ENCODE results near the gene DIS3L2. TPM values are rescaled to one million over a fixed set of nuclear protein-coding genes. Genes with fewer than 3 reads are reported as not detected.

Gene DIS3L2
- total and polyA plus RNA-seq, 2 of the 8 experiments (the other 6 are each of a cell fraction or from before 2014, with no cell fraction given): 11.5 to 21.6 TPM

- Histone ChIP-seq H4K5ac (ENCODE audit: insufficient read length, low read depth, low read length) (no peak overlapping the region), H2BK20ac (ENCODE audit: low read length) (no peak overlapping the region), H3K27me3 (replicated peaks in 1 of 4; ENCODE audit: control insufficient read depth in 3 of 4, extremely low read depth in 1 of 4, insufficient read depth in 3 of 4, low read length in 3 of 4) (no peaks in the 10 kb centered on the region), H3K23me2 (ENCODE audit: low read depth, low read length) (no peaks in the 10 kb centered on the region), H2BK120ac (replicated peaks; ENCODE audit: low read depth, low read length) (no peak overlapping the region), H2BK12ac (ENCODE audit: low read depth, low read length) (peak overlapping the region; percentile 9; the same call in 1 of the 2 replicates), H3K4me2 (ENCODE audit: insufficient read depth in 1 of 2, low read depth in 2 of 2, low read length in 2 of 2) (no peak overlapping the region), H3K79me1 (ENCODE audit: low read depth, low read length) (0 out of 2 replicates have a peak, but pooled peaks cover 2% of the 10 kb centered on the region), H2BK5ac (ENCODE audit: low read depth, low read length) (peak overlapping the region; percentile 56; the same call in 1 of the 2 replicates), H2BK15ac (ENCODE audit: low read length) (no peak overlapping the region), H3K14ac (ENCODE audit: insufficient read length) (no peak overlapping the region), H4K91ac (replicated peaks; ENCODE audit: insufficient read length, low read length) (no peak overlapping the region), H4K8ac (ENCODE audit: extremely low read depth, insufficient read depth, low read length) (no peak overlapping the region), H3K4ac (replicated peaks; ENCODE audit: insufficient read length, low read depth, low read length) (no peak overlapping the region), H3K9ac (replicated peaks in 1 of 4; ENCODE audit: extremely low read depth in 1 of 4, low read depth in 3 of 4, low read length in 3 of 4) (no peak overlapping the region), H3K18ac (ENCODE audit: extremely low read depth, low read length) (no peak overlapping the region; the same call in none of the 2 replicates), H3K36me3 (ENCODE audit: control insufficient read depth in 2 of 4, insufficient read depth in 4 of 4, low read length in 3 of 4) (no peaks in the 10 kb centered on the region), H3K9me3 (ENCODE audit: insufficient read depth in 2 of 2, low read depth in 1 of 2, low read length in 1 of 2) (no peaks in the 10 kb centered on the region), H3K4me3 (ENCODE audit: extremely low read depth in 1 of 4, insufficient read depth in 2 of 4, low read depth in 3 of 4, low read length in 4 of 4) (no peak overlapping the region), H3K27ac (ENCODE audit: low read depth, low read length) (no peak overlapping the region), H3K23ac (ENCODE audit: insufficient read length) (no peak overlapping the region), H3K79me2 (ENCODE audit: control insufficient read depth in 1 of 2, insufficient read depth in 2 of 2, low read length in 2 of 2) (no peaks in the 10 kb centered on the region), H4K20me1 (replicated peaks in 1 of 2; ENCODE audit: control insufficient read depth in 1 of 2, insufficient read depth in 2 of 2, low read length in 2 of 2) (peaks cover 0 to 2% of the 10 kb centered on the region in 2 experiments), H3K56ac (replicated peaks; ENCODE audit: insufficient read length, low read depth, low read length) (no peak overlapping the region), H3K4me1 (replicated peaks in 1 of 4; ENCODE audit: control insufficient read depth in 3 of 4, insufficient read depth in 4 of 4, low read length in 3 of 4) (peaks cover 0 to 10% (median 4%) of the 10 kb centered on the region in 4 experiments; a peak in 5 of 7 replicates), H2AK5ac (ENCODE audit: low read depth, low read length) (no peak overlapping the region), H2AFZ (ENCODE audit: low read length) (no peak overlapping the region)
- POLR2A ChIA-PET (ENCODE audit: partially characterized antibody): no interaction called here
- DNase-seq (ENCODE audit: low read depth in 1 of 2, low spot score in 2 of 2) (no peak), FAIRE-seq (no peak)
- CTCF ChIA-PET (ENCODE audit: partially characterized antibody): interaction anchor here (0.7 to 10.9 kb wide), 25 partner anchors 13 to 420 kb away, joined by 3 to 124 read pairs (median 4); partner anchors contain the start of gene NPPC
- 95% methylated on average over 8 of the region's 9 CpGs; no CpG with 5 or more reads in 1 of the 2 experiments for WGBS, 2 experiments (ENCODE audit: extremely low coverage in 1 of 2, insufficient coverage in 1 of 2, insufficient read length in 1 of 2, insufficient replicate concordance in 2 of 2, low coverage in 1 of 2, low lambda C conversion rate in 2 of 2, missing lambda C conversion rate in 1 of 2)
- TF ChIP-seq KDM4A (IDR thresholded peaks at IDR 0.05; ENCODE audit: low read depth, low read length, severe bottlenecking) (no peak), MAX (IDR thresholded peaks at IDR 0.05) (no peak), RAD21 (IDR thresholded peaks at IDR 0.05 in 1 of 2, conservative IDR thresholded peaks at IDR 0.05 in 1 of 2; ENCODE audit: low read depth in 2 of 2, low read length in 2 of 2) (no peak), TAF7 (optimal IDR thresholded peaks at IDR 0.05; ENCODE audit: borderline replicate concordance, low read depth, low read length) (no peak), TBP (IDR thresholded peaks at IDR 0.05; ENCODE audit: low read depth, low read length) (no peak), CHD1 (IDR thresholded peaks at IDR 0.05; ENCODE audit: low read depth, low read length) (no peak), SAP30 (IDR thresholded peaks at IDR 0.05; ENCODE audit: insufficient read depth, insufficient replicate concordance, low read length) (no peak), HDAC2 (IDR thresholded peaks at IDR 0.05; ENCODE audit: borderline replicate concordance in 1 of 2, low read depth in 2 of 2, low read length in 2 of 2) (no peak), POLR2AphosphoS5 (IDR thresholded peaks at IDR 0.05; ENCODE audit: low read depth, low read length) (no peak), NRF1 (IDR thresholded peaks at IDR 0.05; ENCODE audit: low read depth, low read length) (no peak)
Observed at GRCh38 chr2:232321817-232322559, 360.5 kb downstream of the DIS3L2 start.

All from H1 (cell line).